ENCODE measurements around the gene PLCH1.

GRCh38 chr3:155327871-155328270 is 417.0 kb downstream of the PLCH1 start:
- no peak for TF ChIP-seq CTCF (IDR thresholded peaks at IDR 0.05; ENCODE audit: low read length)
- TF ChIP-seq EZH2 (IDR thresholded peaks at IDR 0.05; ENCODE audit: borderline replicate concordance, low read length): no peak
